Measurements from ENCODE around the gene NEK1.
"Not testable (repeated sequence)": the region's sequence is repeated elsewhere in the genome, so short reads cannot be mapped to it uniquely, and the experiment has no call there.

NEK1 gene

GRCh38 chr4:169601016-169601771 is 11.2 kb downstream of the NEK1 start:
- DNase-seq, result no peak

GRCh38 chr4:169594560-169595195 is 17.7 kb downstream of the NEK1 start:
- DNase-seq, result no peak

GRCh38 chr4:169593050-169593560 is 19.3 kb downstream of the NEK1 start:
- DNase-seq, result no peak

GRCh38 chr4:169583563-169583962 is 28.8 kb downstream of the NEK1 start:
- no peak for DNase-seq

- DNase-seq, result no peak
Observed at GRCh38 chr4:169582706-169583105, 29.7 kb downstream of the NEK1 start.

GRCh38 chr4:169582203-169582602 is 30.2 kb downstream of the NEK1 start:
- DNase-seq, result no peak

- no peak for DNase-seq
Observed at GRCh38 chr4:169573889-169574288, 38.5 kb downstream of the NEK1 start.

GRCh38 chr4:169571435-169571834 is 40.9 kb downstream of the NEK1 start:
- DNase-seq, result no peak

GRCh38 chr4:169571012-169571411 is 41.4 kb downstream of the NEK1 start:
- DNase-seq, result not testable (repeated sequence)

GRCh38 chr4:169570266-169570665 is 42.1 kb downstream of the NEK1 start:
- DNase-seq, result not testable (repeated sequence)

GRCh38 chr4:169569188-169569587 is 43.2 kb downstream of the NEK1 start:
- DNase-seq, result not testable (repeated sequence)

- no peak for DNase-seq
Observed at GRCh38 chr4:169567916-169568315, 44.5 kb downstream of the NEK1 start.

GRCh38 chr4:169566021-169566818 is 46.2 kb downstream of the NEK1 start:
- peak in 6 of 56 donors; percentile 3 to 41 (median 8) for DNase-seq

GRCh38 chr4:169565606-169566005 is 46.8 kb downstream of the NEK1 start:
- no peak for DNase-seq

GRCh38 chr4:169557061-169557636 is 55.2 kb downstream of the NEK1 start:
- DNase-seq, result no peak

- not testable (repeated sequence) for DNase-seq
Observed at GRCh38 chr4:169546548-169546947, 65.8 kb downstream of the NEK1 start.

- no peak for DNase-seq
Observed at GRCh38 chr4:169540774-169541173, 71.6 kb downstream of the NEK1 start.

- DNase-seq, result no peak
Observed at GRCh38 chr4:169530048-169530447, 82.3 kb downstream of the NEK1 start.

GRCh38 chr4:169523796-169524195 is 88.6 kb downstream of the NEK1 start:
- no peak for DNase-seq

GRCh38 chr4:169510617-169511016 is 101.8 kb downstream of the NEK1 start:
- DNase-seq, result no peak

GRCh38 chr4:169506903-169507302 is 105.5 kb downstream of the NEK1 start:
- DNase-seq, result no peak

- not testable (repeated sequence) for DNase-seq
Observed at GRCh38 chr4:169499907-169500306, 112.5 kb downstream of the NEK1 start.
